Measurements from ENCODE around the gene ALX4.

- no peak for TF ChIP-seq CTCF (IDR thresholded peaks at IDR 0.05)
- no peak for TF ChIP-seq EZH2 (IDR thresholded peaks at IDR 0.05; ENCODE audit: borderline replicate concordance, insufficient read depth, low read depth, low read length, poor library complexity, severe bottlenecking)
These were observed 23.6 kb upstream of the ALX4 start for GRCh38 chr11:44333271-44334218.
